GM19035 (cell line): ENCODE results near the gene SELENON.

Experiments used
- ATAC-seq: cut with Tn5 transposase; IDR thresholded peaks from one replicate; pipeline ENCODE4 v1.9.1; 2021; ENCODE audit not compliant: unreplicated experiment

The SELENON gene

DNA sequence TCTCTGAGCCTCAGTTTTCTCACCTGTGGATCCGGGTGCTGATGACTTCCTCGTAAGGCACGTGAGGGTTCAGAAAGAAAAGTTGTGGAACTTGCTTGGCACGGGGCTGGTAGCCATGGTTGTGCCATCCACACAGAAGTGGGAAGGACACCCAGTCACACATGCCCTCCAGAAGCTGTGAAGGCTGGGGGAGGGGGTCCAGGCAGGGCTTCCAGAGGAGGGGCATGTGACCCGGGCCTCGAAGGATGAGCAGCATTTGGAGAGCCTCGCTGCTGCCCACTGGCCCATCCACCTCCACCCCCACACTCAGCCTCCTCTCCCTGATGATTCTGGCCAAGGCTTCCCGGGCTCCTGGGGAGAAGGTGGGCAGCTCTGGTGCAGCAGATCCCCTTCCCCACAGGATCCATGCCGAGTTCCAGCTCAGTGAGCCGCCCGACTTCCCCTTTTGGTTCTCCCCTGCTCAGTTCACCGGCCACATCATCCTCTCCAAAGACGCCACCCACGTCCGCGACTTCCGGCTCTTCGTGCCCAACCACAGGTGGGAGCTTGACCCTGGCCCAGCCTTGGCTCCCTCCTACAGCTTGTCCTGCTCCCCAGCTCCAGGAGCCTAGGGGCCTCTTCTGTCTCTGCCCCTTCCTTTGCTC, 9.4 kb downstream of the SELENON start:
- ATAC-seq, result no peak

DNA sequence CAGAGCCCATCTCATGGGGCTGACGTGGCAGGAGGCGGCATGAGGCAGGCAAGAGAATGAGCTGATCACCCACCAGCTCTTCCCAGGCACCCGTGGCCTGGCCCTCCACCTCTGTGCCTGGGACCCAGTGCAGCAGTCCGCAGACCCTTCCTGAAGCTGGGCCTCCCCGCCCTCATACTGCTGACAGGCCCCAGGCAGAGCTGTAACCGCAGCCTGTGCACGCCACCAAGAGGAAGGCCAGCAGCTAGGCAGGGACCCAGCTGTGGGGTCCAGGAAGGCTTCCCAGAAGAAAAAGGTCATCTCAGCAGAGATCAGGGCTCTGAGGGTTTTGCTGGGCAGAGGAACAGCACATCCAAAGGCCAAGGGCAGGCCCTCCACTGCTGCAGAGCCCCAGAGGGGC, 9.9 kb downstream of the SELENON start:
- no peak for ATAC-seq

DNA sequence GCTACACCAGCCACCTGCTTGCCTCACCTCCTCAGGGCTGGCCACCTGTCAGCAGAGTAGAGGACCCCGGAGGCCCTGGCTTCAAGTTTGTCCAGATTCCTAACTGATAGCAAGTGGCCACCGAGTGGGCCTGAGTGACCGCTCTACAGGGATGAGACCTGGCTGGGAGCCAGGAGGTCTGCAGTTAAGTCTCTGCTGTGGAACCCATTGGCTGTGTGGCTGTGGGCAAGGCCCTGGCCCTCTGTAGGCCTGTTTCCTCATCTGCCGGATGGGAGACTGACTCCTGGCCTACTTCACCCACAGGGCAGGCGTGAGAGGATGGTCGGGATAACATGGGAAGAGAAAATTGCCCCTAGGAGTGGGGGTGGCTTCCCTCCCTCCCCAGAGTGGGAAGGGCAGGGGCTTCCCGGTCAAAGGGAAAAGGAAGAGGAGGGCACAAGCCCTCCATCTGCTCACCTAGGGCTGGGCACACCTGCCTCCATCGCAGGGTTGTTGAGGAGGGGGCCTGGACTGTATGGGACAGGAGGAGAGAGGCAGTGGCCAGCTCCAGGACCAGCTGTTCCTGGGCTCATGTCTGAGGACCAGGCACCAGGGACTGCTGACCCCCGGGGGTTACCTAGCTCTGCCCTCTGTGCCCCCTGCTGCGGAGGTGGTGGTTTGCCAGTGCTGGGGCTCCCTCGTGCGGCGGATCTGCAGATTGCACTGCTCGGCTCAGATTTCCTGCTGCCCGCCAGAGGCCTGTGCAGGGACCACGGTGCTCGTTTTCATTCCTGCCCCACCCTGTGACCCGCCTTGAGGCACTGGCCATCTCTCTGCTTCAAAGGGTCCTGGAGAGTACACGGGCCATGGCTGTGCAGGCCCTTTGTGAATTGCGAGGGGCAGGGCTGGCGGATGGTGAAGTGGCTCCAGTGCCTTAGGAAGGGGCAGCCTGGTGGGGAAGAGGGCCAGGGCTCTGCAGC, 10.6 kb downstream of the SELENON start:
- ATAC-seq, result no peak

DNA sequence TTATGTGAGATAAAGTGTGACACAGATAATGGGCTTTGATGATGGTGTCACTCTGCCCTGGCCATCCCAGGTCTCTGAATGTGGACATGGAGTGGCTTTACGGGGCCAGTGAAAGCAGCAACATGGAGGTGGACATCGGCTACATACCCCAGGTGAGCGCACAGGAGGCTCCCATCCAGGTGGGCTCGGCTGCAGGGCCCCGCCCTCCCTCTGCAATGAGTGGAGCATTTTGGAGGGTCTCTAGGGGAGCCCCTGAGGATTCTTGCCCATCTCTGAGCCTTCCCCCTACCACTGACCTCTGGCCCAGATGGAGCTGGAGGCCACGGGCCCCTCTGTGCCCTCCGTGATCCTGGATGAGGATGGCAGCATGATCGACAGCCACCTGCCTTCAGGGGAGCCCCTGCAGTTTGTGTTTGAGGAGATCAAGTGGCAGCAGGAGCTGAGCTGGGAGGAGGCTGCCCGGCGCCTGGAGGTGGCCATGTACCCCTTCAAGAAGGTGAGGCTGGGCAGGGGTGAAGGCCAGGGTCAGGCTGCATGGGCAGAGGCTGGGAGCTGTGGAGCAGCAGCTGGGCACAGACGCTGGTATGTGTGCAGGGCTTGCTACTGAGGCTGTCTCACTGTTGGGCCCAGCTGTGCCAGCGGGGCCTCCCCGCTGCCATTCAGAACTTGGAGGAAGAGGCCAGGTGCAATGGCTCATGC, 11.5 kb downstream of the SELENON start:
- ATAC-seq, result no peak

DNA sequence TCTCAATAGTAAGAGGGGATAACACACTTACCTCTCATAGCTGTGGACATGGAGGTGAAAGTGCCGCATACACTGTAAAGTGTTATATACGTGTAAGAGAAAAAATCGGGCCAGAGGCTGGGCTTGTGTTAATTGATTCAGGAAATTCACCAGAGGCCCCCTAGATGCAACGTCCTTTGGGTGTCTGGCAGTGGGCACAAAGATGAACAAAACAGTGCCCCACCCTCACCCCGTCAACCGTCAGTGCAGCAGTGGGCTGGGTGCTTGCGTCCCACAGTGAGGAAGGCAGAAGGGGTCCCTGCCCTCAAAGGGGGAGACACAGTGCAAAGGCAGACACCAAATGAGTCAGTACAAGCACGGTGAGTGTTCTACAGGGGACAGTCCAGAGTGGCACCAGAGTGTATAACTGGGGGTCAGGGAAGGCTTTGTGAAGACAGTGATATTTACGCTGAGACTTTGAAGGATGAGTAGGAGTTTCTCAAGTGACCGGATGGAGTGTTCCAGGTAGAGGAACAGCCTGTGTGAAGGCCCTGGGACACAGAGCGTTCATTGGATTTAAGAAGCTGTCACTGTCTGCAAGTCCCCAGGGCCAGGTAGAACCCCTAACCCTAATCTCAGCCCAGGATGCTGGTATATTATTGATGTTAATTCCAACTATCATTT, 13.2 kb downstream of the SELENON start:
- no peak for ATAC-seq

DNA sequence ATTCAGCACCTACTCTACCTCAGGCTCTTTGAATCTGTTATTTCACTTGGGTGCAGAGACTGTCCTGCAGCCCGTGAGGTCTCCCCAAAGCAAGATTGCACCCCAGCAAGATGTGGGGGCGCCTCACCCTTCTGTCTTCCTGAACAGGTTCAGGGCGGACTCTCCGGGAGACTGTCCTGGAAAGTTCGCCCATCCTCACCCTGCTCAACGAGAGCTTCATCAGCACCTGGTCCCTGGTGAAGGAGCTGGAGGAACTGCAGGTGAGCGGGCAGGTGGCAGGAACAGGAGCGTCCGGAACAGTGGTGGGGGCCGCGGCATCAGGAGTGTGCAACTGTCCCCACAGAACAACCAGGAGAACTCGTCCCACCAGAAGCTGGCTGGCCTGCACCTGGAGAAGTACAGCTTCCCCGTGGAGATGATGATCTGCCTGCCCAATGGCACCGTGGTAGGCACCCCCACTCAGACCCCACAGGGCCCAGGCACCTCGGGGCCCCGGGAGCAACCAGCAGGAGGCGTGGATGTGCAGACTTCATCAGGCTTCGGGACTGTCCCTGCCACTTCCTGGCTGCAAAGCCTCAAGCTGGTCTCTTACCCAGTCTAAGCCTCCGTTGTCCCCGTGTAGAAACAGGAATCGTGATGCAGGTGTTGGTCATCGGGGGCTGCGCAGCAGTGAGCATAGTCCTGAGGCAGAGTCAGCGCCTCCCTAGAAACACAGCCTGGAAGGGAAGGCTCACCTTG, 13.9 kb downstream of the SELENON start:
- ATAC-seq, result no peak

DNA sequence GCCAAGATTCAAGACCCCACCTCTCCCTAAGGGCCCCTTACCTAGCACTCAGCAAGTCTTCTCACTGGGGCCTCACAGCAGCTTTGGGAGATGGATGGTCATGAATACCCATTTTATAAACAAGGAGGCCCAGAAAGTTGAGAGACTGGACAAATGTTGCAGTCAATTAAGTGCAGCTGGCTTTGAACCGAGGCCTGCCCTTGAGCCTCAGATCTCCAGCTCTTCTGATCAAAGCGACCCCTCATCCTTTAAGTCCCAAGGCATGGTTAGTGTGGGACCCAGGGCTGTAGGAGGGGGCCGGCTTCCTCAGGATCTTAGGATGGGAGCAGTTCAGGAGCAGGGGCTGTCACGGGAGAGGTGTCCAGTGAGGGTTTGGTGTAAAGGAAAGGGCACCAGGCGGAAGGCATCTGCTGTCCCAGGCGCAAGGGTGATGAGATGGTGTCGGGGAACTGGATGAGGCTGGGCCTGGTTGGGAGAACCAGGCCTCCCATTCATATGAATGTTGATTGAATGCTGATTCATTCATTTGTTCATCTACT, 14.6 kb downstream of the SELENON start:
- ATAC-seq, result no peak

DNA sequence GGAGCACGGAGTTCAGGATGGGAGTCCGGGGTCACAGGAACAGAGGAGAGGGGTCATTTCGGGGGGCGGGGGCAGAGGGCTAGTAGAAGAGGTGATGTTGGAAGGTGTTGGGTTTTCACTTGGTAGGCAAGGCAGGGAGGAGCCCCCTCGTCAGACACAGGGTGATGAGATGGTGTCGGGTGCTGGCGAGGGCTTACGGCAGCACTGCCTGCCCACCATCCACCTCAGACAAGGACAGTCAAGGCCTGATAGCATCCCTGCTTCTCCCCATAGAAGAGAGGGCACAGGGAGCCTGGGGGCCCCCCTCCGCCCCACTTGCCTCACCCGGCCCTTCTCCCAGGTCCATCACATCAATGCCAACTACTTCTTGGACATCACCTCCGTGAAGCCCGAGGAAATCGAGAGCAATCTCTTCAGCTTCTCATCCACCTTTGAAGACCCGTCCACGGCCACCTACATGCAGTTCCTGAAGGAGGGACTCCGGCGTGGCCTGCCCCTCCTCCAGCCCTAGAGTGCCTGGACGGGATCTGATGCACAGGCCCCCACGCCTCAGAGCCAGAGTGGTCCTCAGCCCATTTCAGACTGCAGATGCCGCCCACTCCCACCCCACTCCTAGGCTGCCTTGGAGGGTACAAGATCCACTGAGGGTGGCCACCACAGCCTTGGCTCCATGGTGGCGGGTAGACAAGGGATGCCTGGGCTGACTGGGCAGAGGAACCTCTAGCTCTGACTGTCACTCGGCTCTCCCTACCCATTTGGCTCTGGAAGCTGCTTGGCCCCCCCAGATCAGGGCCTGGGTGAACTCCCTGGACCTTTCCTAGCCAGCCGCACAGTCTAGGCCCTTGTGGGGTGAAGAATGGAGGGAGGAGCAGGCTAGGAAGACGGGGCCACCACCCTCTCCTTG, 15.5 kb downstream of the SELENON start:
- no peak for ATAC-seq

DNA sequence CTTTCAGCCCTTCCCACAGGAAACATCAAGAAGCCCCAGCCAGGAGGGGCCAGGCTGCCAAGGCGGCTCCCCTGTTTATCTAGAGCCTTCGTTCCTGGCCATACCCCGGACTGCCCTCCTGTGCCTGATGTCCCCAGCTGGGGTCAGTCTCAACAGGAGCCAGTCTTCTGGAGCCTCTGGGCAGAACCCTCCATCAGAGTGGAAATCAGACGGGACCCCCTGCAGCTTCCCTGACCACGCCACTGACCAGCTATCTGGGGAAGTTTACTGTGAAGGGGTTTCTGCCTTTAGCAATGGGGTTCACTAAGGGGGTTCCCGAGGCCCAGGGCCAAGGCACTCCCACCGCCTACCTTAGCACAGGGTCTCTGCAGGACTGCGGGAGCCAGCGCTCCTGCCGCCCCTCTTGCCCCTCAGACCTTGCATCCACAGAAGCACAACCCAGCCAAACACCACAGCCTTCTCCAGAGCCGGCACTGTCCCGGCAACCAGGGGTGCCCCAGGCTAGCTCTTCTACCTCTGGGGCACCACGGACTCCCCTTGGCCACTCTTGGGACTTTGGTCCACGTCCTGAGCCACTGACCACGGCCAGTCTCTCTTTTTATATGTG, 16.2 kb downstream of the SELENON start:
- ATAC-seq, result no peak

DNA sequence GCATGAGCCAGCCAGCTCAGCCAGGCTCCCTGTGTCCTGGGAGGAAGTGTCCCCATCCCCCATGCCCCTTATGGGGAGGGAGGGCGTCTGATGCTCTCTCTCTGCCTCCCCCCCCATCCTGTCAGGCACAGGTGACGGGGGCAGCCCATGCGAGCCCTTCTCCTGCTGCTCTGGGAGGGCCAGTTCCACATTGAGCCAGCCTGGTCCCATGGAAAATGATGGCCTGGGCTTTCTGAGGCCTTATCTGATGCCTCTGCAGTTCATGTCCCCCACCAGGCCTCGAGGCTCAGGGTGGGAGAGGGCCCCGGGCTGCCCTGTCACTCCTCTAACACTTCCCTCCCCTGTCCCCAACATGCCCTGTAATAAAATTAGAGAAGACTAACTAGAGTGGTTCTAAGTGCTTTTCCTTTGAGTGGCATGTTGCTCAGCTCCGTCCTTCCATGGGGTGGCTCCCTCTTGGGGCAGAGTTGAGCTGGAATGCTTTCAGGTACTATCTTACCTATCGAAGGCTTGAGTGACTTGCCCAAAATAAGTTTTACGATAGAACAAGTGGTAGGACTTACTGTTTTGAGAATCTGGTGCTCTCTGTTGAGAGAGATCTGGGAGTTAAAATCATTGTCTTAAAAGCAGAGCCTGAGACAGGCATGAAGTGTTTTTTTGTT, 18.0 kb downstream of the SELENON start:
- ATAC-seq, result no peak

DNA sequence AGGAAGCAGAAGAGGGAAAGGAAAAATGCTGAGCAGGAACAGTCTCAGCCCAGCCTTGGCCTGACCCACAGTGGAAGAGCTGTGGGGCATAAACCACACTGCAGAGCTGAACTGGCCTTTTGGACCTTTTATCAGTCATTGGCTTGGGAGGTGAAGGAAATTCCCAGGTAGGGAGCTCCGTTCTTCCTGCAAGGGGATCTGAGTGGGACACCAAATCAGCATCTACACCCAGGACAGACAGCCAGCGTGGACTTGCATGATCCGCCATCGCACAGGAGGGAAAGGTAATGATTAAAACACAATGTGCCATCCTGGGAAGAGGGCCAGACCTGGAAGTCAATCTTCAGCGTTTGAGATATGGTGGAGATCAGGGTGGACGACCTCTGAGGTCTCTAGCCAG, 18.6 kb downstream of the SELENON start:
- no peak for ATAC-seq

DNA sequence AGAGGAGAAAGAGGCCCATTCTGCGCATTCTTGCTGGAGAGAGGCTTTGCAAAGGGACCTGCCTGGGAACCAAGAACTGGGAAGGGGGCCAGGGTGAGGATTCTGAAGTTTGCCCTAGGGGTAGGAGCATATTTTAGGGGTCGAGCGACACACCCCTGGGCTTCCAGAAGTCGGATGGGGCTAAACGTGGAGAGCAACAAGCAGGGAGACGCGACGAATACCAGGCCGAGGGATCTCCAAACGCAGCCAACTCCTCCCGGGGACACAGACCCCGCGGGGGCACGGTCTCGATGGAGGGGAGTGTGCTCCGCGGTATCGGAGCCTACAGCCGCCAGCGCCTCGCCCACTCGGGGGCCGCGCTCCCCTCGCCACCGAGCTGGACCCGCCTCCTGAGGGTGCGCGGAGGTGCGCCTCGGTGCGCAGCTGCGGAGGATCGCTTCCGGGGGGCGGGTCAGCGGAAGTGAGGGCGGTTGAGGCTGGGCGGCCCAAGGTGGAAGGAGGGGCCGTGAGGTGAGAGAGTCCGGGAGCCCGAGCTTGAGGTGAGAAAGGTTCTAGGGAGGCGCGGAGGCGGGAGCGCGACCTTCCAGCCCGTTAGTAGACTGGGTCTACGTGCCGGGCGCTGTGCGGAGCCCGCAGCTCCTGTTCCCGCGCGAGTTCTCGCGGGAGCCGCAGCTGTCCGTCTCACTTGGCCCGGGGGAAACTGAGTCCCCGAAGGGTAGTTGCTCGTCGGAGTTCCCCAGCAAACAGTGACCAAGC, 19.7 kb downstream of the SELENON start, which contains the start of gene MTFR1L:
Gene MTFR1L, plus strand, starts transcription at position 464 of the 756 bp plus-strand sequence. CDS start 3,151 bp downstream, outside the sequence.
- ATAC-seq, result peak; percentile 88

DNA sequence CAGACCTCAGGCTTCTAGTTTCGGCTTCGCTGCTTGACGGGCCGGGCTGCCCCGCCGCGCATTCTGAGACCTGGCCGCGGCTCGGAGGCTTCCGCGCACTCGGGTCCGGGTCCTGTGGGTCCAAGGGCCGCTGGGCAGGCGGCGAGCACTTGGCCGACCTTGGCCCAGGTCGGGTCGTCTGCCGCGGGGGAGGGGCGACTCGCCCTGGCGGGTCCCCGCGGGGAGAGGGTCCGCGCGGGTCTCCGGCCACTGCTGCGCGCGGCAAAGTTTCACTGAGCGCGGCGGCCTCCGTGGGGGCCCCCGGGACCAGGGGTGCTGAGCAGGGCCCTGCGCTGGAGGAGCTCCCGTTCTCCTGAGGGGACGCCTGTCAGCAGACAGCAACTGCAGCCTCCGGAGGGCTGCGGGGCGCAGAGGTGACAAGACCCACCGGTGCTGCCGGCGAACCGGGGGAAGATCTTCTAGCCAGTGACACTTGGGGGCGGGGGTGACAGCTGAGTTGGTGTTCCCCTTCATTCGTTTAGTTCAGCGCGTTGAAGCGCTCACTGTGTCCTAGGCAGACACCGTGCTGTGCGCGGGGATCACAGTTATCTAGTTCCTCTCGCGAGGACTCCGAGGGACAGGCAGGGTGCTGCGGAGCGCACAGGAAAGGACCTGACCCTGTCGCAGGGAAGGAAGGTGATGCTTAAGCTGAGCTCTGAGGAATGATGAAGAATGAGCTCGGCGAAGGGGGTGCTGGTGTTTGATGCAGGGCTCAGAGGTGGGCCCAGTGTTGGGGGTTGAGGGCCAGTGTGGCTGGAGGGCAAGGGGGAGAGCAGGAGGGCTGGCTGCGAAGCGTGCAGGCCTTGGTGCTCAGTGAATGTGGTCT, 20.5 kb downstream of the SELENON start:
- ATAC-seq, result peak; percentile 44

DNA sequence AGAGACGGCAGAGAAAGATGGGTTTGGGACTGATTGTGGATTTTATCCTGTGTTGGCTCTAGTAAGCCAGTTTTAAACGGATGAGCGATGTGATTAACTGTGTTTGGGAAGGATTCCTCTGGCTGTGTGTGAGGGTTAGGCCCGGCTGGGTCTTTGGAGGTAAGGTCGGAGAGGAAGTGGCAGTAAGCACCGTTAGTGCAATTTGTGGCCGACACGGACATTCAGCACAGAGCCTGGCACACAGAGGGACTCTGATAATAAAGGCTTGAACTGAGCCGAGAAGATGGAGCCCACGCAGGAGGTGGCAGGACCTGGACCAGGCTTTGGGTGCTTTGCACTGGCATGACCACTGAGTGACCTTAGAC, 21.1 kb downstream of the SELENON start:
- no peak for ATAC-seq

DNA sequence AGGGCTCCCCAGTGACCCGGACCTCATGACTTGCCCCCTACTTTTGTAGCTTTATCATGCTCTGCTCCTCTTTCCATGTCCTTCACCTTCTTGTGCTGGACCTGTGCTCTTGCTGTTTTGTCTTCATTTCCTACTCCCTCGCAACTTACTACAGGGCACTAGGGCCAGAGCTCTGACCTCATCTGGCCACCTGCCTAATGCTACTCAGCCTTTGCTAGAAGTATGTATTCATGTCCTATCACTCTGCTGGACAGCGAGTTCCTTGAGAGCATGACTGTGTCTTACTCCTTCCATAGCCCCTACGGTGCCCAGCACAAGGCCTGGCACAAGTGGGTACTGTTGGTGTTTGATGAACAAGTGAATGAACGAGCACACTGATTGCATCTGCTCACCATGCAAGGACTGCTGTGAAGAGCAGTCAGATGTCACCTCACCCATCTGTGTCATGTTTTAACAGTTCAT, 21.7 kb downstream of the SELENON start:
- ATAC-seq, result no peak

DNA sequence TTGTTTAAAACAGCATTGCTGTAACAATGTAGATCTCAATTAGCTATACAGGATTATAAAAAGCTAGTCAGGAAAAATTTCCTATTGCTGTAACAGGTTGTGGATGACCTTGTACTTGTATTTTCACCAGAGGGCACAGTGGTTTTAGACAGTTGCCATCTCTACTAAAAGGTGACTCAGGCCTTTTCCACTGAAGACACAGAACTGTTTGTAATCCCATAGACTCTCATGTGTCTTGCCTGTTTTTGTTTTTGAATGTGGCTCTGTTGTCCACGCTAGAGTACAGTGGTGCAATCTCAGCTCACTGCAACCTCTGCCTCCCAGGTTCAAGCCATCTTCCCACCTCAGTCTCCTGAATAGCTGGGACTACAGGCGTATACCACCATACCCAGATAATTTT, 25.6 kb downstream of the SELENON start:
- ATAC-seq, result no peak
